ENCODE results near the gene IFNB1.

DNA sequence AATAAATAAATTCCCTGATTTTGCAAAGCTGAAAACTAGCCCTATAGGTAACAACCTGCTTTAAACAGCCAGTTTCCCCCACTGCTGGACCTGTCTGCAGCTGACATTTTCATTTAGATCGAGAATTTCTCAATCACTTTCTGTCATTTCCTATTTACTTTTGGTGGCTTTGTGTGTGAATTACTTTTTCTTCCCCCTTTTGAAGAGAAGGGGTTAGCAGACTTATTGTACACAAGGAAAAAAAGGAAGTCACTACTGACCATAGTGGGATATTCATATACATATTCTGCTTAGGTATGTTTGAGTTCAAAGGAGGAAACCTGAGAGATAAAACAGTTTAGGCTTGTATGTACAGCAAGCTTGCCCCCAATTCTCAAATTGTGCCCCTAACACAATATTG, 27.0 kb upstream of the IFNB1 start:
- no peak for TF ChIP-seq BHLHE40 (IDR thresholded peaks at IDR 0.05; ENCODE audit: borderline replicate concordance)
- TF ChIP-seq SP1 (IDR thresholded peaks at IDR 0.05): no peak
- no peak for TF ChIP-seq ZNF384 (IDR thresholded peaks at IDR 0.05)

Data from HEK293T (cell line).